BE2C (cell line): Measurements from ENCODE around the gene SEC16B.

Experiments used
- DNase-seq: peaks from one replicate; pipeline ENCODE4 v3.0.0-alpha.2; 2020
- H3K27me3 ChIP-seq: fragments of 250-450 bp; sonication (Bioruptor Pico); 2 replicates; pipeline ENCODE4 v1.5.1; 2020; ENCODE audit warnings: mild to moderate bottlenecking
- H3K36me3 ChIP-seq: fragments of 250-450 bp; sonication (Bioruptor Pico); 2 replicates; pipeline ENCODE4 v1.5.1; 2020; ENCODE audit warnings: mild to moderate bottlenecking
- H3K4me1 ChIP-seq: fragments of 250-450 bp; sonication (Bioruptor Pico); 2 replicates; pipeline ENCODE4 v1.5.1; 2020
- H3K4me3 ChIP-seq: 2 replicates; pipeline ENCODE4 v1.5.1; 2011; ENCODE audit warnings: low read depth, low read length
- H3K9me3 ChIP-seq: fragments of 250-450 bp; sonication (Bioruptor Pico); 2 replicates; pipeline ENCODE4 v1.5.1; 2020
- CTCF ChIP-seq: IDR thresholded peaks from 2 replicates; pipeline ENCODE4 v1.5.1; 2012; ENCODE audit warnings: mild to moderate bottlenecking, low read depth, low read length

Gene SEC16B

GRCh38 chr1:177952249-177952648 is 17.6 kb downstream of the SEC16B start:
- no peak for DNase-seq
- Histone ChIP-seq H3K36me3 (no peaks in the 10 kb centered on the region), H3K4me1 (no peaks in the 10 kb centered on the region), H3K27me3 (no peaks in the 10 kb centered on the region), H3K4me3 (no peak overlapping the region), H3K9me3 (no peaks in the 10 kb centered on the region)
- TF ChIP-seq CTCF: no peak

- no peaks in the 10 kb centered on the region for H3K9me3 ChIP-seq
- H3K27me3 ChIP-seq: no peaks in the 10 kb centered on the region
- H3K4me3 ChIP-seq: no peak overlapping the region
- H3K4me1 ChIP-seq: no peaks in the 10 kb centered on the region
- no peak for DNase-seq
- TF ChIP-seq CTCF: no peak
- no peaks in the 10 kb centered on the region for H3K36me3 ChIP-seq
These were observed 19.4 kb downstream of the SEC16B start for GRCh38 chr1:177950506-177950905.

GRCh38 chr1:177948336-177948972 is 21.4 kb downstream of the SEC16B start:
- no peaks in the 10 kb centered on the region for H3K27me3 ChIP-seq
- no peak overlapping the region for H3K4me3 ChIP-seq
- no peaks in the 10 kb centered on the region for H3K9me3 ChIP-seq
- peak; percentile 27 for DNase-seq
- no peaks in the 10 kb centered on the region for H3K4me1 ChIP-seq
- TF ChIP-seq CTCF: peak; percentile 90
- H3K36me3 ChIP-seq: no peaks in the 10 kb centered on the region

- no peaks in the 10 kb centered on the region for H3K27me3 ChIP-seq
- TF ChIP-seq CTCF: no peak
- no peak overlapping the region for H3K4me3 ChIP-seq
- no peaks in the 10 kb centered on the region for H3K4me1 ChIP-seq
- H3K9me3 ChIP-seq: no peaks in the 10 kb centered on the region
- no peak for DNase-seq
- H3K36me3 ChIP-seq: no peaks in the 10 kb centered on the region
These were observed 22.2 kb downstream of the SEC16B start for GRCh38 chr1:177947623-177948022.

- TF ChIP-seq CTCF: peak; percentile 79
- Histone ChIP-seq H3K36me3 (no peaks in the 10 kb centered on the region), H3K9me3 (no peaks in the 10 kb centered on the region), H3K4me3 (no peak overlapping the region), H3K4me1 (no peaks in the 10 kb centered on the region), H3K27me3 (no peaks in the 10 kb centered on the region)
- peak; percentile 56 for DNase-seq
These were observed 23.8 kb downstream of the SEC16B start for GRCh38 chr1:177945943-177946650.
